ENCODE results near the gene TOM1L2. TPM values are rescaled to one million over a fixed set of nuclear protein-coding genes. Genes with fewer than 3 reads are reported as not detected.

The TOM1L2 gene
- total and polyA plus RNA-seq, 2 experiments from 2014 or later = 46.4 to 145 TPM

DNA sequence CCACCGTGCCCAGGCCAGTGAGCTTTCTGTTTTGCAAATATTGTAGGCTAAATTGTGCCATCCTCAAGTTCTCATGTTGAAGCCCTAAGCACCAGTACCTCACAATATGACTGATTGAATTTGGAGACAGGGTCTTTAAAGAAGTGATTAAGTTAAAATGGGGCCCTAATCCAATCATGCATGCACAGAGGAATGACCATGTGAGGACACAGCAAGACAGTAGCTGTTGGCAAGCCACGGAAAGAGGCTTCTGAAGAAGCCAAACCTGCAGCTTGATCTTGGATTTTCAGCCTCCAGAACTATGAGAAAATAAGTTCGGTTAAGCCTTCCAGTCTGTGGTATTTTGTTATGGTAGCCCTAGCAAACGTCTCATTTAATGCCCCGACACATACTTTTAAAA, 24.9 kb downstream of the TOM1L2 start:
- H3K9me3 ChIP-seq (ENCODE audit: low read depth) = no peaks in the 10 kb centered on the region
- peaks cover 23% of the 10 kb centered on the region for H3K4me1 ChIP-seq (ENCODE audit: low read depth)
- H3K27ac ChIP-seq = no peak overlapping the region
- H3K4me3 ChIP-seq = no peak overlapping the region
- no peak for DNase-seq (ENCODE audit: low read depth in 1 of 2, low spot score in 1 of 2)
- H3K36me3 ChIP-seq = no peaks in the 10 kb centered on the region
- TF ChIP-seq, protein P1, sequence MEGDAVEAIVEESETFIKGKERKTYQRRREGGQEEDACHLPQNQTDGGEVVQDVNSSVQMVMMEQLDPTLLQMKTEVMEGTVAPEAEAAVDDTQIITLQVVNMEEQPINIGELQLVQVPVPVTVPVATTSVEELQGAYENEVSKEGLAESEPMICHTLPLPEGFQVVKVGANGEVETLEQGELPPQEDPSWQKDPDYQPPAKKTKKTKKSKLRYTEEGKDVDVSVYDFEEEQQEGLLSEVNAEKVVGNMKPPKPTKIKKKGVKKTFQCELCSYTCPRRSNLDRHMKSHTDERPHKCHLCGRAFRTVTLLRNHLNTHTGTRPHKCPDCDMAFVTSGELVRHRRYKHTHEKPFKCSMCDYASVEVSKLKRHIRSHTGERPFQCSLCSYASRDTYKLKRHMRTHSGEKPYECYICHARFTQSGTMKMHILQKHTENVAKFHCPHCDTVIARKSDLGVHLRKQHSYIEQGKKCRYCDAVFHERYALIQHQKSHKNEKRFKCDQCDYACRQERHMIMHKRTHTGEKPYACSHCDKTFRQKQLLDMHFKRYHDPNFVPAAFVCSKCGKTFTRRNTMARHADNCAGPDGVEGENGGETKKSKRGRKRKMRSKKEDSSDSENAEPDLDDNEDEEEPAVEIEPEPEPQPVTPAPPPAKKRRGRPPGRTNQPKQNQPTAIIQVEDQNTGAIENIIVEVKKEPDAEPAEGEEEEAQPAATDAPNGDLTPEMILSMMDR (IDR thresholded peaks at IDR 0.05; ENCODE audit: low read depth, low read length) = no peak
- no peaks in the 10 kb centered on the region for H3K27me3 ChIP-seq

DNA sequence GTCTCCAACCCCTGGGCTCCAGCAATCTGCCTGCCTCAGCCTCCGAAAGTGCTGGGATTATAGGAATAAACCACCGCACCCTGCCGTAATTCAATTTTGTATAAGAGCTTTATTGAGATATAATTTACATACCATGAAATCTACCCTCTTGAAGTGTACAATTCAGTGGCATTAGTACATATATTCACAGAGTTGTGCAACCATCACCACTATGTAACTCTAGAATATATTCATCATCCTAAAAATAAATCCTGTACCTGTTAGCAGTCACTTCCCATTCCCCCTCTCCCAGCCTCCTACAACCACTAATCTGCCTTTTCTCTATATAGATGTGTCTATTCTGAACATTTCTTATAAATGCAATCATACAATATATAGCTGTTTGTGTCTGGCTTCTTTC, 26.1 kb downstream of the TOM1L2 start:
- no peak for DNase-seq (ENCODE audit: low read depth in 1 of 2, low spot score in 1 of 2)
- Histone ChIP-seq H3K4me3 (no peak overlapping the region), H3K4me1 (ENCODE audit: low read depth) (peaks cover 25% of the 10 kb centered on the region), H3K9me3 (ENCODE audit: low read depth) (no peaks in the 10 kb centered on the region), H3K27ac (no peak overlapping the region), H3K36me3 (no peaks in the 10 kb centered on the region), H3K27me3 (no peaks in the 10 kb centered on the region)
- TF ChIP-seq, protein P1 (IDR thresholded peaks at IDR 0.05; ENCODE audit: low read depth, low read length) = no peak

DNA sequence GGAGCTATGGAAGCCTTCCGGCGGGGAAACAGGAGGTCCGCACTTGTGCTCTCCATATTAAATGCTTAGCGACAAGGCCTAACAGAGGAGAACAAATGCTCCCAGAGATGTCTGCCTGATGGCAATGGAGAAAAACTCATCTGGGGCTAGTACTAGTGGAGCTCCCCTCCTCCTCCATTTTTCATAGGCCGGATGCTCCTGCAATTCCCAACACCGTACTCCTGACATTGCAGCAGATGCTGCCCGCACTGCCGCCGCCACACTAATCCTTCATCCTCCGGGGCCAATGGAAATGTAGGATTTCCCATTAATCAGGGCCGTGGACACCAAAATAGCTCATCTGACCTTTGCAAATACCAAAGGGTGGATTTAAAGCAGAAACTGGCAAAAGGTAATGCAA, 27.5 kb downstream of the TOM1L2 start:
- Histone ChIP-seq H3K4me1 (ENCODE audit: low read depth) (peaks cover 34% of the 10 kb centered on the region), H3K36me3 (no peaks in the 10 kb centered on the region), H3K9me3 (ENCODE audit: low read depth) (no peaks in the 10 kb centered on the region), H3K27ac (peak overlapping the region; percentile 56), H3K4me3 (no peak overlapping the region), H3K27me3 (no peaks in the 10 kb centered on the region)
- TF ChIP-seq, protein P1 (IDR thresholded peaks at IDR 0.05; ENCODE audit: low read depth, low read length) = no peak
- DNase-seq (ENCODE audit: low read depth in 1 of 2, low spot score in 1 of 2) = no peak

DNA sequence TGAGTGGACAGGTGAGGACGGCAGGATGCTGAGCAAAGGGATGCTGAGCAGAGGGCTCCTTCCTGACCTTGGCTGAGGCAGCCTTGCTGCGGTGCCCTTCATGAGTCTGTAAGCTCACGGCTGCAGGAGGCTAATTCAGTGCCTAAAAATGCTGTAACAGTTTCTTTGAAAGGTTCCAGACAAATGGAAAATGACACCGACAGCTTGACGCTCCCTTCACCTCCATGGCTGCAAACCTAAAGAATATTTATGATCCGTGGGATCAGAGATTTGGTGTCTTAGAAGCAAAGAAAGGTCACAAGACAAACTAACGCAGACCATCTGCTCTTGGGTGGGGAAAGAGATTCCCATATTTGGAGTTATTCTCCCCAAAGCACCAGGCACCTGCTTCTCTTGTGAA, 28.0 kb downstream of the TOM1L2 start:
- peak overlapping the region; percentile 56 for H3K27ac ChIP-seq
- H3K9me3 ChIP-seq (ENCODE audit: low read depth) = no peaks in the 10 kb centered on the region
- H3K4me1 ChIP-seq (ENCODE audit: low read depth) = peaks cover 34% of the 10 kb centered on the region
- H3K36me3 ChIP-seq = no peaks in the 10 kb centered on the region
- H3K27me3 ChIP-seq = no peaks in the 10 kb centered on the region
- no peak for DNase-seq (ENCODE audit: low read depth in 1 of 2, low spot score in 1 of 2)
- no peak overlapping the region for H3K4me3 ChIP-seq
- TF ChIP-seq, protein P1 (IDR thresholded peaks at IDR 0.05; ENCODE audit: low read depth, low read length) = no peak

DNA sequence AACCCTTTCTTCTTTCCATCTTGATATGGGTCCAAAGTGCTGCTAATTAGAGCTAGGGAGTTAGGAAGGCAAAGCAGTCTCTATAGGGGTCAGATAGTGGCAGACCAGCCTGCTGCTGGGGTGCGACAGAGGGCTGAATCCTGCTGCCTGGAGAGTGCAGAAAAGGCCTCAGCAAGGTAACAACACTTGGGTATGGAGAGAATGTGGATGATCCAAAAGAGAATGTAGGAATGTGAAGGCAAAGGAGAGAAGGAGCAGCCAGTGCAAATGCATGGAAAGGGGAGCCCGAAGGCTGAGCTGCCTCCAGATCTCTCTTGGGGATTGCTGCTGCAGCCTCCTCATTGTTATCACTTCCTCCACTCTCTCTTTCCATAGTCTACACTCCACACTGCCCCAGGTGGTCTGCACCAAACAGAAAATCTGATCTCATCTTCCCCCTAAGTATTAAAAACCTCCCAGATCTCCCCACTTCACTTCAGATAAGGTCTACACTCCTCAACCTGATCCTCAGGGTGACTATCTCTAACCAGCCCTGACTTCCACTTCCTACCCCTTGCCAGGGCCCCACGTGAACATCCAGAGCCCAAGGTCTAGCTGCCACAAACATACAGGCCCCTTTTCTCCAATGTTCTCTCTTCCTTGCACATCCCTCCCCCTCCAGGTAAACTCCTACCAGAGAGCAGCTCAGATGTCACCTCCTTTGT, 28.8 kb downstream of the TOM1L2 start:
- TF ChIP-seq, protein P1 (IDR thresholded peaks at IDR 0.05; ENCODE audit: low read depth, low read length) = no peak
- no peak for DNase-seq (ENCODE audit: low read depth in 1 of 2, low spot score in 1 of 2)
- H3K9me3 ChIP-seq (ENCODE audit: low read depth) = no peaks in the 10 kb centered on the region
- H3K4me3 ChIP-seq = no peak overlapping the region
- no peaks in the 10 kb centered on the region for H3K27me3 ChIP-seq
- peak overlapping the region; percentile 18 for H3K27ac ChIP-seq
- peaks cover 43% of the 10 kb centered on the region for H3K4me1 ChIP-seq (ENCODE audit: low read depth)
- H3K36me3 ChIP-seq = no peaks in the 10 kb centered on the region

Data from cardiac muscle cell (in vitro differentiated cells and primary cell).